ENCODE results near the gene DIABLO. TPM values are rescaled to one million over a fixed set of nuclear protein-coding genes. Genes with fewer than 3 reads are reported as not detected.

The DIABLO gene
- total and polyA plus RNA-seq, 9 of the 15 experiments (the other 6 are each of a cell fraction or from before 2014, with no cell fraction given), result 37.3 to 101 (median 80.1) TPM

GRCh38 chr12:122238861-122239260 lies 13.0 kb upstream of the DIABLO start:
- FAIRE-seq (no peak), ATAC-seq (no peak), DNase-seq (ENCODE audit: extremely low read depth in 1 of 4, low spot score in 3 of 4) (no peak)
- H3K4me1 ChIP-seq (replicated peaks in 1 of 2; ENCODE audit: control insufficient read depth in 2 of 2, insufficient read depth in 2 of 2, low read length in 2 of 2), result no peaks in the 10 kb centered on the region
- H3K27me3 ChIP-seq (ENCODE audit: control insufficient read depth in 2 of 2, insufficient read depth in 2 of 2, low read length in 2 of 2), result no peaks in the 10 kb centered on the region
- TF ChIP-seq TCF7L2 (IDR thresholded peaks at IDR 0.05; ENCODE audit: low read depth, low read length), result no peak
- 0 out of 2 replicates have a peak, but pooled peaks have one; percentile 21 for TF ChIP-seq ZBTB26 (CRISPR knock-in tag; IDR thresholded peaks at IDR 0.05)
- TF ChIP-seq WHSC1 (IDR thresholded peaks at IDR 0.05; ENCODE audit: low read length), result no peak
- peaks cover 48% of the 10 kb centered on the region; the same call in 2 of the 3 replicates for H3K36me3 ChIP-seq (ENCODE audit: control insufficient read depth, insufficient read depth, low read length)
- H3K27ac ChIP-seq (ENCODE audit: extremely low read depth, low read depth, low read length), result no peak overlapping the region
- ChIA-PET POLR2A (no interaction called here), CTCF (ENCODE audit: low intra/inter-chr PET ratio) (interaction anchor here (0.6 kb wide), 1 partner anchor 513 kb away, joined by 3 read pairs; no protein-coding TSS in a partner anchor)
- in situ Hi-C loops (cut with MboI) (no loop called here), intact Hi-C loops (cut with micrococcal nuclease) (no loop called here)
- BruUV-seq (replicated peaks), result no TSS peak
- H3K79me2 ChIP-seq (ENCODE audit: control insufficient read depth, insufficient read depth, low read length), result no peaks in the 10 kb centered on the region
- no peaks in the 10 kb centered on the region for H3K9me3 ChIP-seq (replicated peaks; ENCODE audit: control insufficient read depth, insufficient read depth, low read depth, low read length)
- H3K9me1 ChIP-seq (ENCODE audit: control insufficient read depth, insufficient read depth, low read length), result no peaks in the 10 kb centered on the region
- H3K4me2 ChIP-seq (ENCODE audit: insufficient read depth, low read length), result no peak overlapping the region
- no peak overlapping the region for H2AFZ ChIP-seq (ENCODE audit: low read depth, low read length)
- no peak overlapping the region for H3K4me3 ChIP-seq
- H4K20me1 ChIP-seq (replicated peaks; ENCODE audit: control insufficient read depth, insufficient read depth, low read length), result no peaks in the 10 kb centered on the region
- 98% methylated on average over 5 of the region's 5 CpGs for WGBS (ENCODE audit: insufficient coverage, low coverage, missing lambda C conversion rate)
- no peak overlapping the region; a peak in 1 of 4 replicates for H3K9ac ChIP-seq (ENCODE audit: insufficient read depth in 1 of 2, low read depth in 2 of 2, low read length in 2 of 2)

GRCh38 chr12:122235741-122236140 lies 9.9 kb upstream of the DIABLO start:
- in situ Hi-C loops (cut with MboI) (no loop called here), intact Hi-C loops (cut with micrococcal nuclease) (no loop called here)
- CTCF ChIA-PET (ENCODE audit: low intra/inter-chr PET ratio), result no interaction called here
- no peak for ATAC-seq
- no peak overlapping the region for H3K27ac ChIP-seq (ENCODE audit: extremely low read depth, low read depth, low read length)
- TF ChIP-seq PHF8 (IDR thresholded peaks at IDR 0.05; ENCODE audit: borderline replicate concordance, low read length), result no peak
- no peak for TF ChIP-seq DLX4 (CRISPR knock-in tag; IDR thresholded peaks at IDR 0.05)
- TF ChIP-seq PRPF4 (IDR thresholded peaks at IDR 0.05; ENCODE audit: insufficient read depth, low read depth, low read length, poor library complexity, severe bottlenecking), result no peak
- TF ChIP-seq ILF3 (IDR thresholded peaks at IDR 0.05; ENCODE audit: borderline replicate concordance), result no peak
- no peak for TF ChIP-seq MTA3 (IDR thresholded peaks at IDR 0.05; ENCODE audit: borderline replicate concordance)
- no peak for TF ChIP-seq LARP7 (IDR thresholded peaks at IDR 0.05)
- TF ChIP-seq PATZ1 (CRISPR knock-in tag; IDR thresholded peaks at IDR 0.05; ENCODE audit: borderline replicate concordance), result no peak
- H4K20me1 ChIP-seq (replicated peaks; ENCODE audit: control insufficient read depth, insufficient read depth, low read length), result no peaks in the 10 kb centered on the region
- 89% methylated on average over 6 of the region's 7 CpGs for WGBS (ENCODE audit: insufficient coverage, low coverage, missing lambda C conversion rate)
- no peaks in the 10 kb centered on the region for H3K79me2 ChIP-seq (ENCODE audit: control insufficient read depth, insufficient read depth, low read length)
- H3K4me1 ChIP-seq (replicated peaks in 1 of 2; ENCODE audit: control insufficient read depth in 2 of 2, insufficient read depth in 2 of 2, low read length in 2 of 2), result no peaks in the 10 kb centered on the region
- FAIRE-seq, result no peak
- DNase-seq (ENCODE audit: extremely low read depth in 1 of 4, low spot score in 3 of 4), result no peak
- peaks cover 51% of the 10 kb centered on the region for H3K36me3 ChIP-seq (ENCODE audit: control insufficient read depth, insufficient read depth, low read length)
- POLR2A ChIA-PET, result interaction anchor here (1.1 kb wide), 1 partner anchor 9 kb away, joined by 3 read pairs; no protein-coding TSS in a partner anchor
- H2AFZ ChIP-seq (ENCODE audit: low read depth, low read length), result no peak overlapping the region
- no peak overlapping the region for H3K4me3 ChIP-seq
- no TSS peak for BruUV-seq (replicated peaks)
- no peak overlapping the region for H3K9ac ChIP-seq (ENCODE audit: insufficient read depth in 1 of 2, low read depth in 2 of 2, low read length in 2 of 2)
- H3K9me3 ChIP-seq (replicated peaks; ENCODE audit: control insufficient read depth, insufficient read depth, low read depth, low read length), result no peaks in the 10 kb centered on the region
- no peaks in the 10 kb centered on the region for H3K9me1 ChIP-seq (ENCODE audit: control insufficient read depth, insufficient read depth, low read length)
- no peaks in the 10 kb centered on the region for H3K27me3 ChIP-seq (ENCODE audit: control insufficient read depth in 2 of 2, insufficient read depth in 2 of 2, low read length in 2 of 2)
- H3K4me2 ChIP-seq (ENCODE audit: insufficient read depth, low read length), result no peak overlapping the region
